DOHH2 (cell line): ENCODE results near the gene SVBP.

ENCODE experiments used
- CTCF ChIP-seq: fragments of 200-600 bp; sonication (generic); IDR thresholded peaks from one replicate; pipeline ENCODE4 v1.5.1; 2014; ENCODE audit warnings: antibody characterized with exemption, mild to moderate bottlenecking, low read depth, low read length; ENCODE audit not compliant: poor library complexity, severe bottlenecking
- EZH2phosphoT487 ChIP-seq: fragments of 200-600 bp; sonication (generic); IDR thresholded peaks from 2 replicates; pipeline ENCODE4 v1.6.1; 2017; ENCODE audit warnings: borderline replicate concordance, mild to moderate bottlenecking, antibody characterized with exemption, low read length, moderate library complexity, mixed read lengths

GRCh38 chr1:42788021-42788420 is 29.2 kb downstream of the SVBP start:
- TF ChIP-seq CTCF = no peak
- no peak for TF ChIP-seq EZH2phosphoT487
